GM19395 (cell line): ENCODE data around the gene DYRK1B.
A peak's percentile ranks its signal among the peaks of the same experiment; 100 is the strongest.

Source experiments
- ATAC-seq: cut with Tn5 transposase; IDR thresholded peaks from one replicate; pipeline ENCODE4 v1.9.1; 2021; ENCODE audit warnings: mild to moderate bottlenecking, moderate library complexity; ENCODE audit not compliant: unreplicated experiment

DYRK1B gene

DNA sequence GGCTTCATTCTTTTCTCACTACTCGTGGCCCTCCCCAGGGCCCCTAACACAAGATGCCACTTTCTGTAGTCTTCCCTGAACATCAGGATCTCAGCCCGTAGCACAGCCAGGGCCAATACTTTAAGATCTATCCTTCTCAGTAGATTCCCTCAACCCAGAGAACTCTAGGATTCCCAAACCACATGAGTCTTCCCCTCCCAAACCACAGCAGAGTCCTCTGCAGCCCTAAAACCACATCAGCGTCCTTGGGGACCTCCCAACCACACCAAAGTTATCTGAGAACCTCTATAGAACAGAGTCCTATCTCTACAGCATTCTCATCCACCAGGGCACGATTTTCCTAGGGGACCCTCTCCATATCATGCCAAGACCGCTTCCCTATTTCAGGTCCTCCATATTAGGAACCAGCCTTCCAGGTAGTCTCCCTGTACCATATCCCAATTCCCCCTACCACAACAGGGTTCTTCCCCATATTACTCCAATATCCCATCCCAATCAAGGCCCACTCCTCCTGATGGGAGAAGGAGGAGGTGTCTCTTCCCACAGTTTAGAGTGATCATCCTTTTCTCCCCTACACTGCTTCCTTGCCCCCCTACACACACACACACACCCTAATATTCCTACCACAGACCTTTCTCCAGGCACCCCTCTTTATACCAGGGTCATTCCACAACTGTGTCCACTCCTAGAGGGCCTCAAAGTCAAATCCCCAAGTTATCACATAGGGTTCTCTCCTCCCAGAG lies 1.4 kb downstream of the DYRK1B start:
- ATAC-seq = no peak

GRCh38 chr19:39831679-39832078 lies 2.3 kb downstream of the DYRK1B start:
- ATAC-seq = no peak

DNA sequence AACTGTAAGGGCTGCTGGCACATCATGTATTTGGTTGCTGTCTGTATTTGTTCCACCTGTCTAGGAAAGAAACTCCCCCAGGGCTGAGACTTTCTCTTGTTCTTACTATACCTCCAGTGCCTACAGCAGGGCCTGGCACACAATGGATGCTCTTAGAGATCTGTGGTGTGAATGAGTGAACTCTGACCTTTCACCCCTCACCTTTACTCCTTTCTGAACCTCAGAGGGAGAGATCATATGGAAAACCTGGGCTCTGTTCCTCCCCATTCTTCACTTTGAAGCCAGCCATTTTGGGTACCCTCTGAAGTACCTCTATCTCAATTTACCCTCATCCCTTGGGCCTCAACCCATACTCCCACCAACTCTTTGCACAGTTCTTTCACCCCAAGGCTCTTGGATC lies 3.1 kb downstream of the DYRK1B start:
- no peak for ATAC-seq

DNA sequence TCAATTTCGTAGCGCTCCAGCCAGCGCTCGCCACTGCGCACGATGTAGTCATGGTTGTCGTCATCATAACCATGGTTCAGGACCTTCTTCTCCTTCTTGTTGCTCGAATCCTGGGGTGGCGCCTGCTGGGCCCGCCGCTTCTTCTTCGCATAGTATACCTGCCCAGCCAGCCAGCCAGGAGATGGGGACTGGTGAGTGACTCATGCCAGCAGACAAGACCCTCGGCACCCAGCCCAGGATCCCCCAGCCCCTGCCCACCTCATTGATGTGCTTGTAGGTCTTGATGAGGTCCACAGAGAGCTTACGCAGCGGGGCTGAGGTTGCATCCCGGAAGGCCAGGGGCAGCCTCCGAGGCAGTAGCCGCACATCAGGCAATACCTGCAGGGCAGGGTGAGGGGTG lies 3.6 kb downstream of the DYRK1B start:
- no peak for ATAC-seq

- no peak for ATAC-seq
These were observed 4.2 kb downstream of the DYRK1B start for GRCh38 chr19:39829702-39830275.

GRCh38 chr19:39828654-39829032 lies 5.3 kb downstream of the DYRK1B start:
- no peak for ATAC-seq

- ATAC-seq = no peak
These were observed 5.8 kb downstream of the DYRK1B start for GRCh38 chr19:39828015-39828653.

DNA sequence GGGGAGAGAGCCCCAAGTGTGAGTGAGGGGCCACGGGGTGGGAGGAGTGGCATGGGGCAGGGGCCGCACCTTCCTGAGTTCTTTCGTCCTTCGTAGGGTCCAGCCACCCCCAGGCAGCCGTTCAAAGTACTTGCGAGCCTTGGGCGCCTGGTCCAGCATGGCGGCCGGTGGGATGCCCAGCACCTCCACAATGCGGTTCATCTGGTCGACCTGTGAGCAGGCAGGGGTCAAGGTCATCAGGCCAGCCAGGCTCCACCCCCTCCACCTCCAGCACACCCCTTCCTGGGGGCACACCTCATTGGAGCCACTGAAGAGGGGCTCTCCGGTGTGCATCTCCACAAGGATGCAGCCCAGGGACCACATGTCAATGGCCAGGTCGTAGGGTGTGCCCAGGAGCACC lies 6.7 kb downstream of the DYRK1B start:
- no peak for ATAC-seq

DNA sequence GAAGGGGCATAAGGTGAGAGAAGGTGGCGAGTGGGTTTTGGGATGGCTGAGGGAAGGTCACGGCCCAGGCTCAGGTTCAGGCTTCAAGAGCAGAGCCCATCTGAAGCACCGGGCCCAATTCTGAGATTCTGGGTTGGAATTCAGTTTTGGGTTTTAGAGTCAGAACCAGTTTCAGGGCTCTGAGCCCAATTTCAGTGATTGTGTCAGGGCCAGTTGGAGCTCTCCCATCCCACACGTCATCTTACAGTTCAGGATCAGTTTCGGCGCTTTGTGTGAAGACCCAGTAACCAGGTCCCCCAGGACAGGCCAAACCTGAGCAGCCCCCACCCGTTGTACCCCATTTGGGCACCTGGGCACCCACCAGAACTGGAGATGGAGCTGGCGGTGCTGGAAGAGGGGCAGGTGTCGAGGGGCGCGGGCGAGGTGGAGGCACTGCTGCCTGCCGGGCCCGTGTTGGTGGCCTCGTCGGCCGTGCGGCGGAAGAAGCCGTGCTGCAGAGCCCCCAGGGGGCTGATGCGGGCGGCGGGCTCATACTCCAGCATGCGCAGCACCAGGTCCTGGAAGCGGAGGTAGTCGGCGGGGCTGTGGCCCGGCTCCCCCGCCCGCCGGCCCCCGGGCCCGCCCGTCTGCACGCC lies 7.5 kb downstream of the DYRK1B start:
- ATAC-seq = no peak

DNA sequence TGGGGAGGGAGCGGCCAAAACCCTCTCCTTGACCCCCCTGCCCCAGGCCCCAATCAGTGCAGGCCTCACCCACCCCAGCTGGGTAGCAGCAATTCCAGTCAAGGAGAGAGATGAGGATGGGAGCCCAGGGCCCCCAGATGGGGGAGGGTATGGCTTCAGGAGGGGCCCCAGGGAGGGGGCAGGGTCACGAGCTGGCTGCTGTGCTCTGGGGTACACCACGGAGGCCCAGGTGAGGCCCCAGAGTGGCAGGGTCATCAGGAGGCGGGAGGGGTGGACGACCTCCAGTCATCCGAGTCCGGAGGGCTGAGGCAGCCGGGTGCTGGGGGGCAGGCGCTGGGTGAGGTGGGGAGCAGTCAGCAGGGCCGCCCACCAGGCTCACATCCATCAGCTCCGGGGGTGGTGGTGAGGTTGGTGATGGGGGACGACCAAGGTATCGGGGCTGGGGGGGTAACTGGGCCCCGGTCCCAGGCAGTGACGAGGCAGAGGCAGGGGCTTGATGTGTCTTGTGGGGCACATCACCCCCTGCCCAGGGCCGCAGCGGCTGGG lies 8.4 kb downstream of the DYRK1B start:
- no peak for ATAC-seq

DNA sequence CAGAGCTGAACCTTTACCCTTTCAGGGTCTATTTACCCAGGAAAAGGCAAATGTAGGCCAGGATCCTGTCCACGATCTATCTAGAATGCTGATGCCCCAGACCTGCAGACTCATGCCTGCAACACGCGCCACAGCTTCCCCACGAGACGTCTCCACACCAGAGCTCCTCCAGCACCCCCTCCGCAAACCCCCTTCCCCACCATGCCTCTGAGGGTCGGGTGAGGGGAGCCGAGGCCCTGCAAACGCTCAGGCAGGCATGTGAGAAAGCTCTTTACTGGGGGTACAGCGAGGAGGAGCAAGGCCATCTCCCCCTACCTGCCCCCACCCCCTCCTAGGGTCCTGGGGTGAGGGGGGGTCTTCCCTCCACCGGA lies 8.9 kb downstream of the DYRK1B start:
- ATAC-seq = no peak

GRCh38 chr19:39824143-39825092 lies 9.5 kb downstream of the DYRK1B start:
- peak; percentile 81 for ATAC-seq

- no peak for ATAC-seq
These were observed 10.3 kb downstream of the DYRK1B start for GRCh38 chr19:39823686-39824085.

- ATAC-seq = no peak
These were observed 13.3 kb downstream of the DYRK1B start for GRCh38 chr19:39820696-39821095.

GRCh38 chr19:39819786-39820185 lies 14.2 kb downstream of the DYRK1B start:
- ATAC-seq = no peak

- ATAC-seq = peak; percentile 84
These were observed 15.3 kb downstream of the DYRK1B start for GRCh38 chr19:39818626-39819097.

DNA sequence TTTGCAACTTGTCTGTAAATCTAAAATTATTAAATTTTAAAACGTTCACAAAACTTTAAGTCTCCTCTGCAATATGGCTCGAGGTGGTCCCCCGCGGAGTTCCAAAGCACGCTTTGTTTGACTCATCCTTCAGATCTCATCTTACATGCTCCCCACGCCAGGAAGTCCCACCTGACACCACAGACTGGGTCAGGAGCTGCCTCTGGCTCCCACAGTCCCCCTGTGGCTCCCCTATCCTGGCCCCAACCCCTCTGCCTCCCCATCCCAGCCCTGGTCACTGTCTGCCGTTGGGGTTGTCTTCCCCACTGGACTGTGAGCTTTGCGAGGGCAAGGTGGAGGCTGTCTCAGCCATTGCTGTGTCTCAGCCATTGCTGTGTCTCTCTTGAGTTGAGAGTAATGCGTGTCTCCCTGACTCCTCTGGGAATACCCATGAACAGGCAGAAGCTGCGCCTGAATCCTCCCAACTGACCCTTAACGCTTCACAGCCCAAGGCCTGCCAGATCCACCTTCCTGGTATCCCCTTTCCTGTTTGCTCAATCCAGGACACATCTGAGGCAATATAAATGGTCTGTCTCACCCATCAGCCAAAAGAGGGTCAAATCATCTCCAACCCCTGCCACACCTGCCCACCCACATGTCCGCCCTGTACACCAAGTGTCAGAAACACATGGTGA lies 15.9 kb downstream of the DYRK1B start:
- ATAC-seq = no peak

DNA sequence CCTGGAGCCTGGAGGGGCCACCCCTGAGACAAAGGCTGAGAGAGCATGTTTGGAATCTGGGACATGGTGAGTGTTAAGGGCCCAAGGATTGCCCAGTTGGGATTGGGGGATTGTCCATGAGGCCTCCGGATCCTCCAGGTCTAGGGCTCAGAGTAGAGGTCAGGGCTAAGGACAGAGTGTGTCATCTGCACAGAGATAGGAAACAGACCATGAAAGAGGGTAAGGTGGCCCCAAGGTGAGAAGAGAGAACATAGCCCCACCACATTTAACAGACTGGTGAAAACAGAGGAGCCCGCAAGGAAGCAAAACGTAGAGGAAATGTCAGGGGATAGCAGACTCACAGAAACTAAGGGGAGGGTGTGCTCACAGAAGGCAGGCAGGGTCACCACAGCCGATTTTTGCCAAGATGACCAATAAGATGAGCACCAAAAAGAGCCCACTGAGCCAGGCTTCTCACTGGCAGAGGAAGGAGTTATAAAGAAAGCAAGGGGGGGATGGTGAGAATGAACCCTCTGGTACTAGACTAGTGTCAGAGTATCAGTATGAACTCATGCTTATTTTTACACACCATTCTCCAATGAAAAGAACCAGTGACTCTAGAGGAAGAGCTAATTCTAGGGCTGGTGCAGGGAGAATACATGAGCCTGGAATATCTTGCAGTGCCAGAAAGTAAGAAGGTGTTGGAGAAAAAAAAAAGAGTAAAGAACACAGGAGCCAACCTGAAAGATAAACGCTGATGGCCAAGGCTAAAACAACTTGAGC lies 17.5 kb downstream of the DYRK1B start:
- ATAC-seq = no peak

DNA sequence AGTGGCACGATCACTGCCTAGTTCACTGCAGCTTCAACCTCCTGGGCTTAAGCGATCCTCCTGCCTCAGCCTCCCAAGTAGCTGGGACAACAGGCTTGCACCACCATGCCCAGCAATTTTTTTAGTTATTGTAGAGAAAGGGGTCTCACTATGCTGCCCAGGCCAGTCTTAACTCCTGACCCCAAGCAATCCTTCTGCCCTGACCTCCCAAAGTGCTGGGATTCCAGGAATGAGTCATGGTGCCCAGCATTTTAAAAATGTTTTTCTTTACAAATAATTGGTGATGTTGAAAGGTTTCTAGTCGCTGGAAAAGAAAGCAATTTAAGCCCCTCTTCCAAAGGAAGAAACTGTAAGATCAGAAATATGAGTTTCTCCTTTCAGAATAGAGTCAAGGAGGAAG lies 19.4 kb downstream of the DYRK1B start:
- ATAC-seq = no peak
